GM10266 (cell line): ENCODE data around the gene UNC13D.
"Not testable (repeated sequence)": the region's sequence is repeated elsewhere in the genome, so short reads cannot be mapped to it uniquely, and the experiment has no call there.

Experiments
- DNase-seq: peaks from one replicate; pipeline ENCODE4 v3.0.0; 2012; ENCODE audit errors: extremely low spot score
- CTCF ChIP-seq: IDR thresholded peaks from 2 replicates; pipeline ENCODE4 v1.5.1; 2012; ENCODE audit warnings: mild to moderate bottlenecking, low read depth; ENCODE audit not compliant: control insufficient read depth, insufficient read depth; ENCODE audit errors: missing control alignments

The UNC13D gene

GRCh38 chr17:75888484-75888883 is 44.3 kb upstream of the UNC13D start:
- no peak for TF ChIP-seq CTCF
- DNase-seq = no peak

GRCh38 chr17:75885860-75886259 is 41.7 kb upstream of the UNC13D start:
- DNase-seq = not testable (repeated sequence)

- no peak for DNase-seq
- TF ChIP-seq CTCF = no peak
These were observed 41.2 kb upstream of the UNC13D start for GRCh38 chr17:75885431-75885830.

GRCh38 chr17:75881678-75882454 is 37.7 kb upstream of the UNC13D start:
- TF ChIP-seq CTCF = no peak
- DNase-seq = no peak

GRCh38 chr17:75880266-75880665 is 36.1 kb upstream of the UNC13D start:
- TF ChIP-seq CTCF = no peak
- DNase-seq = no peak

GRCh38 chr17:75878174-75878998 is 34.2 kb upstream of the UNC13D start, which contains the start of gene TRIM47:
TSS of gene TRIM47 (minus strand) at chr17:75878581. CDS start at chr17:75878548, 33 bp downstream.
- TF ChIP-seq CTCF = no peak
- DNase-seq = no peak

- peak; percentile 44 for TF ChIP-seq CTCF
- peak; percentile 76 for DNase-seq
These were observed 33.6 kb upstream of the UNC13D start for GRCh38 chr17:75877752-75878173.
